HG02623 (cell line): ENCODE measurements around the gene CFDP1.
A peak's percentile ranks its signal among the peaks of the same experiment; 100 is the strongest.
"Not testable (repeated sequence)": the region's sequence is repeated elsewhere in the genome, so short reads cannot be mapped to it uniquely, and the experiment has no call there.

ENCODE experiments used
- ATAC-seq: cut with Tn5 transposase; IDR thresholded peaks from one replicate; pipeline ENCODE4 v1.9.1; 2021; ENCODE audit warnings: moderate library complexity; ENCODE audit not compliant: unreplicated experiment

CFDP1 gene

GRCh38 chr16:75459691-75460090 is 26.4 kb upstream of the CFDP1 start:
- ATAC-seq: no peak

GRCh38 chr16:75458439-75458838 is 25.1 kb upstream of the CFDP1 start:
- no peak for ATAC-seq

GRCh38 chr16:75458029-75458428 is 24.7 kb upstream of the CFDP1 start:
- ATAC-seq: no peak

DNA sequence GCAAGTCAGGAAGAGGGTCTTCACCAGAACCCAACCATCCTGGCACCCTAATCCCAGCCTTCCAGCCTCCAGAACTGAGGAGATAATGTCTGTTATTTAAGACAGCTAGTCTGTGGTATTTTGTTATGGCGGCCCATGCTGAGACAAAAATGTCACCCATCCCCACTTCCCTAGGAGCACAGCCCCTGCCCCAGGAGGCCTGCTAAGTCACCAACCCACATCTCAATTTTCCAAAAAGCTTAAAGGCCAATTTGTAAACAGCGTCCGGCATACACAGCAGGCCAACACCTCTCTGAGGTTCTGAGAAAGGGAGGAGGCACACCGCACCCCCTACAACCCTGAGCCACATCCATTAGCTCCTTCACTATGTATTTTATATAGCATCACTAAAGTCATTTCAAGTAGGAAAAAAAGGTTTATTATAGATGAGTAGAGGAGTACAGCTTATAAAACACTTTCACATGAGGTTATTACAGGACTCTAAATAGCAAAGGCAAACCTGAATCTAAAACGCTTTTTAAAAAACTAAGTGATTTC is 24.2 kb upstream of the CFDP1 start:
- ATAC-seq: no peak

DNA sequence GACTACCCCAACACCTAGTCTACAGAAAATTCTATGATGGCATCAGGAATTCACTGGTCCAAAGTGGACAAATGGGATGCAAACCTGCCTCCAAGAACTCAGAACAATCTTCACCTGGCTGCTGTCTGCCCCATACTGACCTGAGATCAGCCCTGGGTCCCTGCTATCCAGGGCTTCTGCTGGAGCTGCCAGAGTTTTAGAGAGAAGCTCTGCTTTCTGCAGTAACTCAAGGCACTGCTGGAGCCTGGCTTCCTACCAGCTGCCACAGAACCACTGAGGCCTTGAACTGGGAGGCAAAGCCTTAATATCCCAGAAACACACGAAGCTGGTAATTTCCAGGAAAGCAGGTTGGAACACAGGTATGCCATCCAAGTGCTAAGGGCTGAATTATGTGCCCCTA is 23.7 kb upstream of the CFDP1 start:
- no peak for ATAC-seq

DNA sequence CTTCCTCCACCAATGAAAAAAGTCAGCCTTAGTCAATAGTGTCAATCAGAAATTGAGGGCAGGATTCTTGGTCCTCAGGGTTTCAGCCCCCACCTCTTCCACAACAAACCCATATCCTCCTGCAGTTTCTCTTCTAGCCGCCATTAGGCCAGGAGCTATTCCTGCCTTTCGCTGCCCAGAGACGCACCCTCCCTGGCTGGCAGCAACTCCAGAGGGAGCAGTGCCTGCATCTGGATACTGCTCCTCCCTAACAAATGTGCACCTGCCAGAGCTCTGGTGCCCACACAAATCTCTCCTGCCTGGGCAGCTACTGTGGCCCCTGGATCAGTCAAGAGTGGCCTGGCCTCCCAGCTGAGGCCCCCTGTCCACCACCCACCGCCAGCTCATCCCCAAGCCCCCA is 23.2 kb upstream of the CFDP1 start:
- not testable (repeated sequence) for ATAC-seq

GRCh38 chr16:75455677-75456076 is 22.4 kb upstream of the CFDP1 start:
- no peak for ATAC-seq

DNA sequence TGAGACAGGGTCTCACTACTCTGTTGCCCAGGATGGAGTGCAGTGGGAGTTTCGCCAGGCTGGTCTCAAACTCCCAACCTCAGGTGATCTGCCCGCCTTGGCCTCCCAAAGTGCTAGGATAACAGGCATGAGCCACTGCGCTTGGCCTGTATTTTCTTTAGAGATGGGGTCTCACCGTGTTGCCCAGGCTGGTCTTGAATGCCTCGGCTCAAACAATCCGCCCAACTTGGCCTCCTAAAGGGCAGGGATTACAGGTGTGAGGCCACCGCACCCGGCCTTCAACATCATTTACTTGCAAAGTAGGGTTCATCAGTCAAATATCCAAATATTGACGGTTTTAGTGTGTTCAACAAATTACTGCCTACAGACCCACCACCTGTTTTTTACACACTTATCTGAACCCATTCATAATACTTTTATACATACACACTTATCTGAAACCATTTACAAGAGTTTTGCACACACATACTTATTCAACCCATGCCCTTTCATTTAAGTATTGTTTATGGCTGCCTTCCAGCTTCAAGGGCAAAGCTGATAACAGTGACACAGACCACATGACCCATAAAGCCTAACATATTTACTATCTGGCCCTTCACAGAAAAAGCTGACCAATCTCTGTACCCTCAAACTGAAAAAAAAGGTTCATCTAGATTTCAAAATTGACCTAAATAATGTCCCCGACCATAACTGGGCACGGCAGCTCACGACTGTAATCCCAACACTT is 19.3 kb upstream of the CFDP1 start:
- ATAC-seq: no peak

- no peak for ATAC-seq
Observed at GRCh38 chr16:75446416-75446815, 13.1 kb upstream of the CFDP1 start.

DNA sequence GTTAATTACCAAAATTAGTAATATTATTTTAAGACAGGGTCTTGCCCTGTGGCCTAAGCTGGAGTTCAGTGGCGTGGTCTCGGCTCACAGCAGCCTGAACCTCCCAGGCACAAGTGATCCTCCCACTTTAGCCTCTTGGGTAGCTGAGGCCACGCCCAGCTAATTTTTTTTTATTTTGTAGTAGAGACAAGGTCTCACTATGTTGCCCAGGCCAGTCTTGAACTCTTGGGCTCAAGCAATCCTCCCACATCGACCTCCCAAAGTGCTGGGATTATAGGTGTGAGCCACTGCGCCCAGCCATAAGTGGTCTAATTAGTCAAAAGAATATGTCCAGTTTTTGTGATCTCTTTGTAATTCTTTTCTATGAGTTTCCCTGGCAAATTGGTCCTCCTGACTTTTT is 12.0 kb upstream of the CFDP1 start:
- ATAC-seq: no peak

DNA sequence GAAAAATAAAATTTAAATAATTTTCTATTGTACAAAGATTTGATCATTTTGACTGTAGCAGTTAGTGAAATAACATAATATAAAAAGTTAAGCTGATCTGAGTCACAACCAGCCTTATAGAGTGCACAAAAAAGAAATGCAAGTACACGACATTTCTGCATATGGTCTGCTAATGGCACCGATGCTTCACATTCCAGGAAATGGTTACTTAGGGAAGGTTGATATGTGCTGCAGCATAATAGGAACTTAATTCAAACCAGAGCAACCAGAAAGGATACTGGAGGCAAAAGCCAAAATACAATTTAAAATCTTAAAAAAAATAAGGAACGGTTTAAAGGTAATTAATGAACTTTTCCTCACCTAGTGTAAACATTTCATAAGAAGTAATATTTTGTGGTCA is 10.0 kb upstream of the CFDP1 start:
- ATAC-seq: no peak

- peak; percentile 77 for ATAC-seq
Observed at GRCh38 chr16:75433732-75434413, 570 bp upstream of the CFDP1 start.

- no peak for ATAC-seq
Observed at GRCh38 chr16:75429621-75430403, 3.5 kb downstream of the CFDP1 start.

DNA sequence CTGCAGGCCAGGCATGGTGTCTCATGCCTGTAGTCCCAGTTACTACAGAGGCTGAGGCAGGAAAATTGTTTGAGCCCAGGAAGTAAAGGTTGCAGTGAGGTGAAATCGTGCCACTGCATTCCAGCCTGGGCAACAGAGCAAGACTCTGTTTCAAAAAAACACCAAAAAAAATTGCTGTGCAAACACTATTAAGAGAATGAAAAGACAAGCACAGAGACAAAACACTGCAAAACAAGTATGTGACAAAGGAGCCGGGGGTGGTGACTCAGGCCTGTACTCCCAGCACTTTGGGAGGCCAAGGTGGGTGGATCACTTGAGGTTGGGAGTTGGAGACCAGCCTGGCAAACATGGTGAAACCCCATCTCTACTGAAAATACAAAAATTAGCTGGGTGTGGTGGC is 6.8 kb downstream of the CFDP1 start:
- ATAC-seq: not testable (repeated sequence)

DNA sequence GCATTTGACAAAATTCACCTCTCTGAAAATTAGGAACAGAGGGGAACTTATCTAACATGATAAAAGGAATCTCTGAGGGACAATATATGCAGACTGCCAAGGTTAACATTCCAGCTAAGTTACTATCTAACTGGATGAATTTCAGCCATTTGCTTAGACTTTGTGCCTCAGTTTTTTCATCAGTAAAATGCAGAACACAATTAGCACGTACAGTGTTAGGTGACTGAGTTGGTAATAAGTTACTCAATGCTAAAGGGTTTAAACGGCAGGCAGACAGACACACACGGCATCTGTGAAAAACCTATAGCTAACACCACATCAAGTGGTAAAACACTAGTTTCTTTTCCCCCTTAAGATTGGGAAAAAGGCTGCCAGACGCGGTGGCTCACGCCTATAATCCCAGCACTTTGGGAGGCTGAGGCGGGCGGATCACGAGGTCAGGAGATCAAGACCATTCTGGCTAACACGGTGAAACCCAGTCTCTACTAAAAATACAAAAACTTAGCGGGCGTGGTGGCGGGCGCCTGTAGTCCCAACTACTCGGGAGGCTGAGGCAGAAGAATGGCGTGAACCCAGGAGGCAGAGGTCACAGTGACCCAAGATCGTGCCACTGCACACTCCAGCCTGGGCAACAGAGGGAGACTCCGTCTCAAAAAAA is 9.1 kb downstream of the CFDP1 start:
- ATAC-seq: not testable (repeated sequence)

- ATAC-seq: no peak
Observed at GRCh38 chr16:75423723-75424104, 9.6 kb downstream of the CFDP1 start.

DNA sequence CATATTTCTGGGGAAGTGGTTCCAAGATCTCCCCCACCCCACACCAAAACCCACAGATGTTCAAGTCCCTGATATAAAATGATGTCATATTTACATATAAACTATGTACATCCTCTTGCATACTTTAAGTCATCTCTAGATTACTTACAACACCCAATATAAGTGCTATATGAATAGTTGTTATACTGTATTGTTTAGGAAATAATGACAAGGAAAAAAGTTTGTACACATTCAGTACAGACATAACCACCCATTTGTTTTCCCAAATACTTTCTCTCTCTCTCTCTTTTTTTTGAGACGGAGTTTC is 11.5 kb downstream of the CFDP1 start:
- no peak for ATAC-seq

DNA sequence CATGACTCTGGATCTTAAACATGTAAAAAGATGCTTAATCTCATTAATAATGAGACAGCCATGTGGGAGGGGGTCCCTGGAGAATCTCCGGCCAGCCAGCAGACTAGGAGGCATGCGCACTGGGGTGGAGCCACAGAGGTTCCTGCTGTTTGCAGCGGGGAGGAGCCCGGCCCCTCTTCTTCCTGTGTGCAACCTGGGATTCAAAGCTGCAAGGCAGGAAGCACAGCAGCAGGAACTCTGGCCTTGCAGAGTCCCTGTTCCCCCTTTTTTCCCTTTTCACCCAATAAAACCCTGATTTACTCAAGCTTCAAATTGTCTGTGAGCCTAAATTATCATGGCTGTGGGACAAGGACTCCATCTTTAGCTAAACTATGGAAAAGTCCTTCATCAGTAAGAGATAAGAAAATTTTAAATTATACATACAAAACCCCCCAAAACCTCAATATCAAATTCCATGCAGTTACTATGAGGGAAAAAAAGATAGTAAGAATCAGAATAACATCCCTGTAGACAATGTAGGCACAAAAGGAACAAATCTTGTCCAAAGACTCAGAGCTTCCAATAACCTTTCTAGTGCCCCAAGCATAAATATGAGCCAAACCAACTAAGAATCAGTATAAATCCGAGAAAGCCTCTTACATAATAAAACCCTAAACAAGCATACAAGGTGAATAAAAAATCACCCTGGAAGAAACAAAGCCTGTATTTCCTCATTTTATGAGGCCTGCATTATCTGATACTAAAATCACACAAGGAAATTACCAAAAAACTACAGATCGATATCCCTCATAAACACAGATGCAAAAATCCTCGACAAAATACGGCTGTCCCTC is 12.1 kb downstream of the CFDP1 start:
- peak; percentile 77 for ATAC-seq

DNA sequence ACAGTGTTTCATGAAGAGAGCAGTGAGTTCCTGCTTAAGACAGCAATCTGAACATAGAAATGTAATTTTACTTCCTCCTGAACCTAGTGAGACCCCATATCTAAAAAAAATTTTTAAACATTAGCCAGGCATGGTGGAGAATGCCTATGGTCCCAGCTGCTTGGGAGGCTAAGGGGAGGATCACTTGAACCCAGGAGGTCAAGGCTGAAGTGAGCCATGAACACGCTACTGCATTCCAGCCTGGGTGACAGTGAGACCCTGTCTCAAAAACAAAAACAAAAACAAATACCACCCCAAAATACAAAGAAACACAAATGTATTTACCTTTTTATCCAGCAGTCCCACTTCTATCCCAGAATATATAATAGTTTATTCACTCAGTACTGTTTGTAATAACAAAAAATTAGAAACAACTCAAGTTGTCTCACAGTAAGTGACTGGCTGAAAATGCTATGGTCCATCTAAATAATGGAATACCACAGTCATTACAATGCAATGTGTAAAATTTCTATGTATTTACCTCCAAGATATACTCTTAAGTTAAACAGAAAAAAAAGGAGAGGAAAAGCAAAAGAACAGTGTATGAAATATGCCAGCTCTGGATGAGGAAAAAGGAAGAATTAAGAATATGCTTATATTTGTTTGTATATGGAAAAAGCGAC is 16.3 kb downstream of the CFDP1 start:
- ATAC-seq: no peak
